Activated CD4-positive, alpha-beta T cell treated with anti-CD3 and anti-CD28 coated beads, Interleukin-2, amount 50 U/mL, for 24 hours (primary cell): ENCODE data around the gene ROR2.

Experiments
- DNase-seq, 2 donors: peaks; one replicate each; pipeline ENCODE4 v3.0.0-alpha.2; 2020; ENCODE audit warnings: low read depth in 1 of 2, low spot score in 1 of 2

ROR2 gene

GRCh38 chr9:91948597-91949391 lies 1.2 kb downstream of the ROR2 start:
- no peak for DNase-seq

- no peak for DNase-seq
Measured at GRCh38 chr9:91948101-91948596, 1.9 kb downstream of the ROR2 start.

DNA sequence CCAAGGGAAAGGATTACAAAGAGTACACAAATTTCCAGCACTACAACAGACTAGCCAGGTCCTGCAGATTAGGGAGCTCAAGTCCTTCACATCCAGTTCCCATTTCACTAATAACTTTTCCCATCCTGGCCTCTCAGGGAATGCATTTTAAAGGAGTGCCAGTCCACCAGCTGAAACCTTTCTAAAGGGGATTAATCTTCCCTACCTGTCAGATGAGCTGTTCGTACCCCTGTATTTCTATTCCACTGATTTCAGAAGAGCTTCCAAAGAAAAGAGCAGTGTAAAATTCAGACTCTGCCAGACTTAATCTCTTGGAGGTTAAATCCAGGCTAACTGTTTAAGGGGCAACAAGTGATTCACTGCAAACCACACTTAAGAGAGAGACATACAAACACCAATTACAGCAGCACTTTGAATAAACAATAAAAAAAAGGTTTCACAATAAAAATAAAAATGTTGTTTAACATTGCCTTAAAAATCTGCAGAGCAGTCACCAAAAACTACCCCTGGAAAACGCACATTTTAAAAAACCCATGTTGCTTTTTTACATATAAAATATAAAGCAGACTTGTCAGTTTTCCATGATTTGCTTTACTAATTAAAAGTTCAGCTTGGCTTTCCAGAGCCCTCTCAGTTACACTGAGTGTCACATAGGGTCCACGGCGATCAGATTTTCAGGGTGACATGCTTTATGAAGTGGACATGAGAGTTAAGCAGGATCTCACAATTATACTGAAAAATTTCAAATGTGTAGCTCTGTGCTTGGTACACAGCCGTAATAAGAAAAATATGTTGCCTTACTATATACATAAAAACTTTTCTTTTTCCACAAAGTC lies 3.2 kb downstream of the ROR2 start:
- no peak for DNase-seq

GRCh38 chr9:91946196-91946595 lies 3.8 kb downstream of the ROR2 start:
- DNase-seq = no peak

GRCh38 chr9:91945277-91946085 lies 4.5 kb downstream of the ROR2 start:
- no peak for DNase-seq

DNA sequence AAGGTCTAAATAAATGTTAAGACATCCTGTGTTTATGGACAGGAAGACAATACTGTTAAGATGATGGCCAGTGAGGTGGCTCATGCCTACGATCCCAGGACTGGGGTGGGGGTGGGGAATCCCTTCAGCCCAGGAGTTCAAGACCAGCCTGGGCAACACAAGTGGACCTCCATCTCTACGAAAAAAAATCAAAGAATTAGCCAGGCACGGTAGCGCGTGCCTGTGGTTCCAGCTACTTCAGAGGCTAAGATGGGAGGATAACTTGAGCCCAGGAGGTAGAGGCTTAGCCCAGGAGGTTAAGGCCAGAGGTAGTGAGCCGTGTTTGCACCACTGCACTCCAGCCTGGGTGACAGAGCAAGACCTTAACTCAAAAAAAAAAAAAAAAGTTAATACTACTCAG lies 5.3 kb downstream of the ROR2 start:
- no peak for DNase-seq

GRCh38 chr9:91943478-91944470 lies 6.3 kb downstream of the ROR2 start:
- DNase-seq = no peak

DNA sequence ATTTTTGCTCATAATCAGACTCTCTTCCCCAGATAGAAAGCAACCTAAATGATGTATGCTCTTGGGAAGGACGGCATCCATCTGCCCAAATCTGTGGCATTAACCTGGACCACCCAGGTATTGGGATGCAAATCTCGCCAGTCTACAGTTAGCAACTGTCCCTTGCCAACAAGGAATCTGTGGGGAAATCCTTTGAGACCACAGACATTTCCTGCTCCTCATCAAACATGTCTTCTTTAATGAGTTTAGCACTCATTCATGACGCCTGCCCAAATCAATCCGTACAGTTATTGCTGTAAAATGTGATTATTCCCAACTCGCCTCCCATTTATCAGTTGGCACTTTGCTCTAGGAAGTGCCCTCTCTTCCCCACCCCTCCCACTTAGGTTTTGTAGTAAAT lies 7.8 kb downstream of the ROR2 start:
- no peak for DNase-seq

- no peak for DNase-seq
Measured at GRCh38 chr9:91939978-91940377, 10.1 kb downstream of the ROR2 start.

GRCh38 chr9:91937727-91938126 lies 12.3 kb downstream of the ROR2 start:
- DNase-seq = no peak

- DNase-seq = no peak
Measured at GRCh38 chr9:91937056-91937455, 13.0 kb downstream of the ROR2 start.

DNA sequence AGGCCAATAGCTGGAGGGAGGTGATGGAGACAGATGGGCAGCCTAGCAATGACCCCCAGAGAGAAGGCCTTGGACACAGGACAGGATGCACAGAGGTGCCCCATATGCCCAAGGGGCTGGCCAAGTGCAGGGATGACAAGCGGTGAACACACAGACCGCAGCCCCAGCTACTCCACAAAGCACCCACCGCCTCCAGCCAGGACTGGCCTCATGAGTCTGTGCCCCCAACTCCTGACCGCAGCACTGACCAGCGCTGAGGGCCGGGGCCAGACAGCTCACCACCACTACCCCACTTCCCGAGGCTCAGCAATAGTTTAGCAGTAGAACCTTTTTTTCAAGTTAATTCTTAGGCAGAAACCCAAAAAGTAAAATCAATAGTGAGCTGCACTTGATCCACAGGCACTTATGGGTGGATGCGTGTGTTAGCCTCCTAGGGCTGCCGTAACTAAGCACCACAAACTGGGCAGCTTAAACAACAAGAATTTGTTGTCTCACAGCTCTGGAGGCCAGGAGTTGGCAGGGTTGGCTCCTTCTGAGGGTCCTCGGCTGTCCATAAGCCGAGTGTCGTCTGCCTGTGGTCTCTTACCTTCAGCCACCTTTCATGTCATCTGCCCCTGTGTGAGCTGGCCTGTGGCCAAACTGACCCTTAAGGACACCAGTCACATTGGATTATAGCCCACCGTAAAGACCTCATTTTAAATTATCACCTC lies 14.1 kb downstream of the ROR2 start:
- no peak for DNase-seq

DNA sequence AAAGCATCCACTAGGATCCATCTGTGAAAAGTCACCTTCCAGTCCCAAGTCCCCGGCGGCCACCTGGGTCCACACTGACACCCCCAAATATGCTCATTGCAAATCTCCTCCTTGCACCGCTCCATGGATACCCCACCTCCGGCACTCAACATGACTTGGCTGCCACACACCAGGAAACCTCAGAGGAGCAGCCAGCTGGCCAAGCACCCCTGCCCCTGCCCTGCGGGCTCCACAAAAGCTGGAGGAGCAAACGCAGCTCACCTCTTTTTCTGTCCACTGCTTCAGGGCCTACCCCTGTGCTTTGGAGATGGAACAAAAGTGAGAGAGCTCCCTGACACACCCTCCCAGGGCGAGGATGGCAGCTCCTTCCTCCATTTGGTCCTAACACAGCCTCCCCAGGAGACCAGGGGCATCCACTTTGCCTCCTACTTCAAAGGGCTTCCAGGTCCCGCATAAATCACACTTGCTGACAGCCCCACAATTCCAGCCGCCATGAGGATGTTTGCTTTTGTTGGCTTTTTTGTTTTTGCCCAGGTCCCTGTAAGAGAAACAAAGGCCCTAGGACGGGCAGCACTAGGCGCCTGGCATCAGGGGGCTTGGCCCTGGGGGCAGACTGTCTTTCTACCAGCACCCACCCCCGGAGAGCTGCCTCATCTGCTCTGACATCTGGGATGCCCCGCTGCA lies 14.8 kb downstream of the ROR2 start:
- DNase-seq = no peak

DNA sequence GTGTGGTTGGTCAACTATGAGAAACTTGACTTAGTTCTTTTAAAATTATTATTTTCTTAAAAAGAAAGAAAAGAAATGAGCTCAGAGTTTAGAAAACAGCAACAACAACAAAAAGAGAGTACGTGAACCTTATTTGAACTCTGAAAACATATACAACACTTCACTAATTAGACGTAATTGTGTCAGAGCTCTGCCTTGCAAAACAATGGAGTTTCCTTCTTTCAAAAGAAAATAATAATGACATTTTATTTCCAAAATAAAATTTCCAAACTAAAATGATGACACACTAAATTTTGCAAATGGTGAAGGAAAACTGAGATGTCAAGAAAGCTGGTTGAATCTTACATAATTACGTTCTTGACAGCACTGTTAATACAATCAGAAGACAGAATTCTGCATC lies 15.4 kb downstream of the ROR2 start:
- DNase-seq = no peak

- DNase-seq = no peak
Measured at GRCh38 chr9:91933556-91934352, 16.3 kb downstream of the ROR2 start.

- no peak for DNase-seq
Measured at GRCh38 chr9:91930475-91930874, 19.6 kb downstream of the ROR2 start.

GRCh38 chr9:91929331-91929730 lies 20.7 kb downstream of the ROR2 start:
- no peak for DNase-seq

DNA sequence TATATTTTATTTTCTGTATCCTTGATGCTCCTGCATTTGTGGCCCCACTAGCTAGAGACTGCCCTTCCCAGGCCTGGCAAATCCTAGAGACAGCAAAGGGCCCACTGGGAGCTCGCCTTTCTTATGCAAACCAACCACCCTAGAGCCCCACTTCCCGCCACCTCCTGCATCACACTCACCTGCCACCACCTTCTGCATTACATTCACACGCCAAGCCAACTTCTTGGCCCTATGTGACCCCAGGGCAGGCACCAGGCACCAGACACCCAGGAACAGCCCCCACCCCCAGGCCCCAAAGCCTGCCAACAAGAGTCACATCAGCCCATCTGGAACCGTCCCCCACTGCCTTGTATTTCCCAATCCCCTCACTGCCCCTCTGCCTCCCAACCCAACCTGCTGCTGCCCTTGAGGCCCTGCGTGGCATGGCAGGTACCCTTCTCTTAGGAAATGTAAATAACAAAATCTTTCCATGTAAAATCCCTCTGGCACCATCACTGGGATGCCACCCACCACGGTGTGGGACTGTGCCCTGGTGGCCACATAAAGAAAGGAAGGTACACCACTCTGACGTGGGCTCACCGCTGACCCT lies 22.0 kb downstream of the ROR2 start:
- no peak for DNase-seq
